Astrocyte of the spinal cord (primary cell): ENCODE results near the gene TSC1.

Experiments used
- DNase-seq: peaks from one replicate; pipeline ENCODE4 v3.0.0; 2011; ENCODE audit warnings: low read depth, low spot score
- H3K4me3 ChIP-seq: 2 replicates; pipeline ENCODE4 v1.5.1; 2011; ENCODE audit warnings: low read depth, mild to moderate bottlenecking, low read length, moderate library complexity
- CTCF ChIP-seq: IDR thresholded peaks from 2 replicates; pipeline ENCODE4 v1.5.1; 2012; ENCODE audit warnings: low read depth, mild to moderate bottlenecking, low read length, inconsistent platforms
- in situ Hi-C: cut with HindIII; loops from 2 replicates; pipeline ENCODE4 v1.10.0; 2017; ENCODE audit warnings: low sequenced_read_pairs

Gene TSC1

GRCh38 chr9:132853482-132853881, 90.9 kb downstream of the TSC1 start:
- no peak overlapping the region for H3K4me3 ChIP-seq
- in situ Hi-C loops = no loop called here
- no peak for TF ChIP-seq CTCF
- no peak for DNase-seq

- in situ Hi-C loops = no loop called here
- TF ChIP-seq CTCF = no peak
- DNase-seq = no peak
- no peak overlapping the region for H3K4me3 ChIP-seq
Observed at GRCh38 chr9:132849185-132849706, 95.2 kb downstream of the TSC1 start.

GRCh38 chr9:132846918-132847515, 97.4 kb downstream of the TSC1 start:
- TF ChIP-seq CTCF = no peak
- H3K4me3 ChIP-seq = no peak overlapping the region
- in situ Hi-C loops = no loop called here

GRCh38 chr9:132846109-132846917, 98.1 kb downstream of the TSC1 start:
- no peak overlapping the region for H3K4me3 ChIP-seq
- TF ChIP-seq CTCF = no peak
- no peak for DNase-seq
- in situ Hi-C loops = no loop called here

More at GRCh38 chr9:132846918-132847515, 97.4 kb downstream of the TSC1 start:
- no peak for DNase-seq

- in situ Hi-C loops = no loop called here
- H3K4me3 ChIP-seq = no peak overlapping the region
- no peak for TF ChIP-seq CTCF
- DNase-seq = no peak
Observed at GRCh38 chr9:132842124-132843044, 102.0 kb downstream of the TSC1 start.
